ENCODE data around the gene CSTF1. TPM values are rescaled to one million over a fixed set of nuclear protein-coding genes. Genes with fewer than 3 reads are reported as not detected.
A peak's percentile ranks its signal among the peaks of the same experiment; 100 is the strongest.

Gene CSTF1
- total RNA-seq, 1 donor from 2014 or later = 16.9 TPM

- no peak for DNase-seq
- Histone ChIP-seq H3K9me3 (replicated peaks) (no peaks in the 10 kb centered on the region), H3K36me3 (no peaks in the 10 kb centered on the region), H3K27ac (replicated peaks) (peak overlapping the region; percentile 54), H3K4me1 (peaks cover 15% of the 10 kb centered on the region), H3K27me3 (ENCODE audit: low read depth) (no peaks in the 10 kb centered on the region), H3K4me3 (no peak overlapping the region)
- TF ChIP-seq CTCF (IDR thresholded peaks at IDR 0.05; ENCODE audit: borderline replicate concordance) = no peak
- intact Hi-C loops (cut with micrococcal nuclease) = no loop called here
Measured at GRCh38 chr20:56440346-56441007, 48.0 kb downstream of the CSTF1 start.

DNA sequence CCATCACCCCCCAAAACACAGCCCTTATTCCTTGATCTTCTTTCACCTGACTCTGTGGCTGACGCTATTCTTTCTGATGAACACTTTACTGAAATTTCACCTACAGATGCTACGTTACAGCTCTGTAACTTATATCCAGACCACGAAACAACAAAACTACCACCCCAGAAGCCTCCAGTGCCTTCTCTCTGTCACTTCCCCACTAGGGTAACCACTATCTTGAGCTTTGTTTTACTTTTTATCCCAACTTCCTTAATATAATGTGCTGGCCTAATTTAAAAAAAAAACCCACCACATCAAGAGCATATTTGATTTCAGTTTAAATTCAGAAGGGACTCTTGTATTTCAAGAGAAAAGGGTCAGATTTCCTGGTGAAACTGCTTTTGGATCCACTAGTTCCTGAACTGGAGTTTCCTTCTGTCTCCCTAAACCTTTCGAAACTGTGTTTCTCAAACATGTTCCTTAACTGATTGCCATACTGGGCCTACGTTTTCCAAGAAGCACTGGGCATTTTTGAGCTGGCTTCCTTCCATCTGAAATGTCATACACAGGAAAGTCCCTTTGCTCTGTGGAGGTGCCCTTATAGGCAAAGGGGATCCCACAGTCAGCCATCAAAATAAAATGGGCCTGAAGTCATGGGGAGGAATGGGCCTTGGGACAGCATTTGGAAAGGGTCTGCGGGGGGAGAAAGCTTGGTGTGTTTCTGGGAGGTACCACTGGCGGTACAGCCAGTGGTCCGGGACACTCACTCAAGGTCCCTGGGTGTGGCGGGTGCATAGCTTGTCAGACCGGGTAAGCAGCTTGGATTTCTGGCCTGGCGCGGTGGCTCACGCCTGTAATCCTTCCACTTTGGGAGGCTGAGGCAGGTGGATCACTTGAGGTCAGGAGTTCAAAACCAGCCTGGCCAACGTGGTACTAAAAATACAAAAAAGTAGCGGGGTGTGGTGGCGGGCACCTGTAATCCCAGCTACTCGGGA lies 50.2 kb downstream of the CSTF1 start:
- Histone ChIP-seq H3K9me3 (replicated peaks) (no peaks in the 10 kb centered on the region), H3K4me1 (peaks cover 15% of the 10 kb centered on the region), H3K4me3 (no peak overlapping the region), H3K36me3 (no peaks in the 10 kb centered on the region), H3K27ac (replicated peaks) (no peak overlapping the region), H3K27me3 (ENCODE audit: low read depth) (no peaks in the 10 kb centered on the region)
- intact Hi-C loops (cut with micrococcal nuclease) = no loop called here
- TF ChIP-seq CTCF (IDR thresholded peaks at IDR 0.05; ENCODE audit: borderline replicate concordance) = no peak
- DNase-seq = no peak

GRCh38 chr20:56443654-56444540 lies 51.5 kb downstream of the CSTF1 start:
- Histone ChIP-seq H3K9me3 (replicated peaks) (no peaks in the 10 kb centered on the region), H3K27me3 (ENCODE audit: low read depth) (no peaks in the 10 kb centered on the region), H3K4me3 (peak overlapping the region; percentile 34), H3K27ac (replicated peaks) (peak overlapping the region; percentile 46), H3K4me1 (peaks cover 15% of the 10 kb centered on the region), H3K36me3 (no peaks in the 10 kb centered on the region)
- TF ChIP-seq CTCF (IDR thresholded peaks at IDR 0.05; ENCODE audit: borderline replicate concordance) = no peak
- peak; percentile 40 for DNase-seq
- intact Hi-C loops (cut with micrococcal nuclease) = no loop called here

GRCh38 chr20:56445130-56445529 lies 52.7 kb downstream of the CSTF1 start:
- Histone ChIP-seq H3K4me1 (peaks cover 10% of the 10 kb centered on the region), H3K9me3 (replicated peaks) (no peaks in the 10 kb centered on the region), H3K27ac (replicated peaks) (no peak overlapping the region), H3K36me3 (no peaks in the 10 kb centered on the region), H3K27me3 (ENCODE audit: low read depth) (no peaks in the 10 kb centered on the region), H3K4me3 (no peak overlapping the region)
- DNase-seq = no peak
- TF ChIP-seq CTCF (IDR thresholded peaks at IDR 0.05; ENCODE audit: borderline replicate concordance) = no peak
- intact Hi-C loops (cut with micrococcal nuclease) = no loop called here

DNA sequence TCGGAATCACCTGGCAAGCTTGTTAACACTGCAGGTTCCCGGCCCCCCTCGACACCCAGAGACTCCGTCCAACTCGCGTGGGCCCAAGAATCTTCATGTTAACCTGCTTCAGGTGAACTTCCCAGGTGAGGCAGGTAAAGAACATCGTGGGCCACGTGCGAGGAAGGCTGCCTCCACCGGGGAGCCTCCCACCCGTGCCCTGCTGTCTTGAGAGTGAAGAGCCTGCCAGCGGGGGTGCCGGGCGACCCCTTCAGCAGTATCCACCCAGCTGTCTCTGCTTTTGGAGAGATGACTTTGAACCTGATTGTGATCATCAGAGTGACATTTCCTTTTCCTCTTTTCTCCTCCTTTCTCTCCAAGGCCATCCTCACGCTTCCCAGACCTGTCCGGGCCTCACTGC lies 53.1 kb downstream of the CSTF1 start:
- no peak for DNase-seq
- no peaks in the 10 kb centered on the region for H3K9me3 ChIP-seq (replicated peaks)
- H3K4me3 ChIP-seq = no peak overlapping the region
- no peaks in the 10 kb centered on the region for H3K27me3 ChIP-seq (ENCODE audit: low read depth)
- peaks cover 10% of the 10 kb centered on the region for H3K4me1 ChIP-seq
- H3K27ac ChIP-seq (replicated peaks) = no peak overlapping the region
- H3K36me3 ChIP-seq = no peaks in the 10 kb centered on the region
- TF ChIP-seq CTCF (IDR thresholded peaks at IDR 0.05; ENCODE audit: borderline replicate concordance) = no peak
- intact Hi-C loops (cut with micrococcal nuclease) = no loop called here
